Keratinocyte (primary cell): ENCODE data around the gene PNMA1.

ENCODE experiments used
- EZH2 ChIP-seq: IDR thresholded peaks from one replicate; pipeline ENCODE4 v1.6.1; 2012; ENCODE audit warnings: inconsistent platforms, mild to moderate bottlenecking, low read length, moderate library complexity
- TF ChIP-seq, protein P1 (sequence below), 3 experiments: IDR thresholded peaks in 1 of 3; conservative IDR thresholded peaks in 1 of 3; optimal IDR thresholded peaks in 1 of 3; 2 replicates in 2 of 3; 3 replicates in 1 of 3; pipeline versions ENCODE3 to v1.5.1; 2011; ENCODE audit warnings: low read length in 3 of 3, mild to moderate bottlenecking in 3 of 3, moderate library complexity in 2 of 3, control low read depth in 1 of 3, inconsistent platforms in 1 of 3; ENCODE audit not compliant: insufficient read depth in 2 of 3; ENCODE audit errors: extremely low read depth in 1 of 3

DNA sequence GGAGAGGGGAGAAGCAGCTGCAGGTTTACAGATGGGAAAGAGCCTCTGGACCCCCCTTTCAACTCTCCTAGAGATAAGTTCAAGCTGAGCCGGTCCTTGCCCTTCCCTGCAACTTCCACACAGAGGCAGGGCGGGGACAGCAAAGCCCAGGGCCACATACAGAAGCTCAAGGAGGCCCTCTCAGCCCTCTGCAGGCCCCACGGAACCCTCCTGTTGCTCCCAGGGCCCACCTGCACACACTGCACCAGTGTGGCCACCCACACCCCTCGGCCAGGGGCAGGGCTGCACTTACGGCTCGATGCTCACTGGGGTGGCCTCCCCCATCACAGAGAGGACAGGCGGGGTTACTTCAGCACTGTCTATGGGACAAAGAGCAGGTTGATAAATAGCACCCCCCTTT is 13.0 kb upstream of the PNMA1 start:
- TF ChIP-seq EZH2 = no peak
- TF ChIP-seq, protein P1, sequence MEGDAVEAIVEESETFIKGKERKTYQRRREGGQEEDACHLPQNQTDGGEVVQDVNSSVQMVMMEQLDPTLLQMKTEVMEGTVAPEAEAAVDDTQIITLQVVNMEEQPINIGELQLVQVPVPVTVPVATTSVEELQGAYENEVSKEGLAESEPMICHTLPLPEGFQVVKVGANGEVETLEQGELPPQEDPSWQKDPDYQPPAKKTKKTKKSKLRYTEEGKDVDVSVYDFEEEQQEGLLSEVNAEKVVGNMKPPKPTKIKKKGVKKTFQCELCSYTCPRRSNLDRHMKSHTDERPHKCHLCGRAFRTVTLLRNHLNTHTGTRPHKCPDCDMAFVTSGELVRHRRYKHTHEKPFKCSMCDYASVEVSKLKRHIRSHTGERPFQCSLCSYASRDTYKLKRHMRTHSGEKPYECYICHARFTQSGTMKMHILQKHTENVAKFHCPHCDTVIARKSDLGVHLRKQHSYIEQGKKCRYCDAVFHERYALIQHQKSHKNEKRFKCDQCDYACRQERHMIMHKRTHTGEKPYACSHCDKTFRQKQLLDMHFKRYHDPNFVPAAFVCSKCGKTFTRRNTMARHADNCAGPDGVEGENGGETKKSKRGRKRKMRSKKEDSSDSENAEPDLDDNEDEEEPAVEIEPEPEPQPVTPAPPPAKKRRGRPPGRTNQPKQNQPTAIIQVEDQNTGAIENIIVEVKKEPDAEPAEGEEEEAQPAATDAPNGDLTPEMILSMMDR (optimal IDR thresholded peaks at IDR 0.05 in 1 of 3, IDR thresholded peaks at IDR 0.05 in 1 of 3, conservative IDR thresholded peaks at IDR 0.05 in 1 of 3; ENCODE audit: extremely low read depth in 1 of 3, insufficient read depth in 2 of 3, low read length in 3 of 3) = no peak
